K562 (cell line): ENCODE measurements around the gene KIF1A. TPM values are rescaled to one million over a fixed set of nuclear protein-coding genes. Genes with fewer than 3 reads are reported as not detected.

Experiments used
- ARID3A ChIP-seq: IDR thresholded peaks from 2 replicates; pipeline ENCODE4 v1.6.1; 2012; ENCODE audit warnings: low read depth, low read length, improper control_type of control experiment, borderline replicate concordance
- BMI1 ChIP-seq: fragments of 150-350 bp; IDR thresholded peaks from 2 replicates; pipeline ENCODE4 v1.6.1; 2014; ENCODE audit warnings: low read length
- CBX2 ChIP-seq: fragments of 200-600 bp; sonication (generic); IDR thresholded peaks from one replicate; pipeline ENCODE4 v1.6.1; 2012; ENCODE audit warnings: mild to moderate bottlenecking, low read length, inconsistent platforms; ENCODE audit not compliant: insufficient read depth, poor library complexity, severe bottlenecking
- CBX3 ChIP-seq, 2 experiments: IDR thresholded peaks; 1 replicate in 1 of 2; 2 replicates in 1 of 2; pipeline ENCODE4 v1.6.1; 2012; ENCODE audit warnings: inconsistent platforms in 2 of 2, low read length in 2 of 2, borderline replicate concordance in 1 of 2, control low read depth in 1 of 2
- CCNT2 ChIP-seq: IDR thresholded peaks from 2 replicates; pipeline ENCODE4 v1.6.1; 2011; ENCODE audit warnings: borderline replicate concordance, low read depth, mild to moderate bottlenecking, moderate library complexity, mixed read lengths, low read length; ENCODE audit not compliant: insufficient read length; ENCODE audit errors: extremely low read depth
- CTBP1 ChIP-seq: fragments of 450-650 bp; IDR thresholded peaks from 2 replicates; pipeline ENCODE4 v1.6.1; 2016; ENCODE audit warnings: borderline replicate concordance
- E2F1 ChIP-seq: sonication (generic); formaldehyde crosslinking; IDR thresholded peaks from 2 replicates; pipeline ENCODE4 v1.8.1; 2023; ENCODE audit warnings: mild to moderate bottlenecking, missing genetic modification reagents, moderate library complexity
- HMG20B ChIP-seq: fragments of 250-450 bp; sonication (Bioruptor Pico); IDR thresholded peaks from 2 replicates; pipeline ENCODE4 v1.5.0; 2021; ENCODE audit warnings: mild to moderate bottlenecking
- KDM1A ChIP-seq, 2 experiments: fragments of 450-650 bp; IDR thresholded peaks; 2 replicates each; pipeline ENCODE4 v1.6.1; 2016; ENCODE audit warnings: mild to moderate bottlenecking in 2 of 2
- MAZ ChIP-seq, 2 experiments: fragments of 450-650 bp in 1 of 2; sonication (generic) in 1 of 2; formaldehyde crosslinking; IDR thresholded peaks in 1 of 2; conservative IDR thresholded peaks in 1 of 2; 2 replicates each; pipeline versions ENCODE4 v1.4.0 to v1.5.0; 2020; ENCODE audit warnings: mild to moderate bottlenecking in 1 of 2, missing genetic modification reagents in 1 of 2
- MXI1 ChIP-seq: IDR thresholded peaks from 2 replicates; pipeline ENCODE4 v1.6.1; 2011; ENCODE audit warnings: low read depth, mild to moderate bottlenecking, improper control_type of control experiment, low read length
- NFE2L1 ChIP-seq: fragments of 450-650 bp; IDR thresholded peaks from 2 replicates; pipeline ENCODE4 v1.6.1; 2016; ENCODE audit warnings: missing genetic modification characterization, low read depth, mild to moderate bottlenecking, missing compliant biosample characterization, moderate library complexity, borderline replicate concordance
- NRF1 ChIP-seq, 2 experiments: fragments of 450-650 bp; IDR thresholded peaks in 1 of 2; conservative IDR thresholded peaks in 1 of 2; 2 replicates each; pipeline ENCODE4 v1.6.1; 2014; ENCODE audit warnings: mild to moderate bottlenecking in 2 of 2
- RBM25 ChIP-seq: fragments of 200-400 bp; formaldehyde crosslinking; IDR thresholded peaks from 2 replicates; pipeline ENCODE4 v1.6.1; 2018; ENCODE audit warnings: low read length, low read depth, moderate library complexity; ENCODE audit not compliant: severe bottlenecking
- SMAD1 ChIP-seq: fragments of 150-350 bp; IDR thresholded peaks from 2 replicates; pipeline ENCODE4 v1.6.1; 2014; ENCODE audit warnings: low read length, low read depth; ENCODE audit not compliant: partially characterized antibody
- SMAD2 ChIP-seq: fragments of 150-350 bp; IDR thresholded peaks from 2 replicates; pipeline ENCODE4 v1.6.1; 2014; ENCODE audit warnings: low read depth, mild to moderate bottlenecking, low read length
- SNIP1 ChIP-seq: fragments of 450-650 bp; IDR thresholded peaks from 2 replicates; pipeline ENCODE4 v1.7.1; 2017; ENCODE audit warnings: low read depth, mild to moderate bottlenecking
- SRF ChIP-seq, 2 experiments: fragments of 250-450, 450-650 bp in 1 of 2; sonication (Bioruptor Pico) in 1 of 2; sonication (generic) in 1 of 2; formaldehyde crosslinking; IDR thresholded peaks; 2 replicates each; pipeline versions ENCODE4 v1.5.0 to v1.5.1; 2020 to 2022; ENCODE audit warnings: mild to moderate bottlenecking in 1 of 2, missing genetic modification reagents in 1 of 2
- SRSF7 ChIP-seq: fragments of 200-400 bp; formaldehyde crosslinking; optimal IDR thresholded peaks from 2 replicates; pipeline ENCODE3; 2017; ENCODE audit warnings: mild to moderate bottlenecking, low read depth, low read length
- STAT6 ChIP-seq: sonication (generic); formaldehyde crosslinking; IDR thresholded peaks from 2 replicates; pipeline ENCODE4 v1.8.1; 2023; ENCODE audit warnings: mild to moderate bottlenecking, missing genetic modification reagents
- TFAP4 ChIP-seq: sonication (generic); formaldehyde crosslinking; IDR thresholded peaks from 2 replicates; pipeline ENCODE4 v1.8.0; 2022; ENCODE audit warnings: missing genetic modification reagents, mild to moderate bottlenecking, moderate library complexity, borderline replicate concordance
- polyA plus RNA-seq, 8 experiments: library from polyadenylated mRNA; depleted of rRNA in 4 of 8; stranded (reverse) in 5 of 8; unstranded in 3 of 8; fragments of >200 nt; fragmentation: Nextera tagmentation in 2 of 8; fragmentation: Illumina TruSeq in 1 of 8; extraction: Ambion mirVana in 2 of 8; extraction: Trizol in 1 of 8; gene quantifications; 2 replicates each; pipeline versions ENCODE4 v1.2.1 to v1.2.3, GENCODE V29; 2011 to 2014; ENCODE audit warnings: inconsistent platforms in 1 of 8, missing spikeins in 1 of 8
- total RNA-seq, 7 experiments: library from RNA; depleted of rRNA in 6 of 7; stranded (reverse); fragments of >200 nt in 6 of 7; fragmentation: Illumina TruSeq in 2 of 7; extraction: Trizol in 2 of 7; gene quantifications; 2 replicates each; pipeline versions ENCODE4 v1.2.1 to v1.2.3, GENCODE V29; 2011 to 2021; ENCODE audit warnings: low replicate concordance in 1 of 7

KIF1A gene
- total and polyA plus RNA-seq, 9 of the 15 experiments (the other 6 are each of a cell fraction or from before 2014, with no cell fraction given) = 0.07 to 1.4 (median 0.45) TPM; not detected in 2

- TF ChIP-seq RBM25 = peak; percentile 53
- TF ChIP-seq BMI1 = peak; percentile 96
- no peak for TF ChIP-seq E2F1 (CRISPR knock-in tag)
- no peak for TF ChIP-seq SNIP1
- TF ChIP-seq MXI1 = peak; percentile 93
- no peak for TF ChIP-seq STAT6 (CRISPR knock-in tag)
- no peak for TF ChIP-seq CBX2
- 0 out of 4 replicates have a peak, but pooled peaks of 1 of the 2 experiments have one; percentile 15 for TF ChIP-seq SRF (CRISPR knock-in tag; IDR thresholded peaks at IDR 0.05)
- peak; percentile 61; the same call in 1 of the 2 replicates for TF ChIP-seq TFAP4
- TF ChIP-seq CBX3 (IDR thresholded peaks at IDR 0.05; ENCODE audit: borderline replicate concordance in 1 of 2, low read length in 2 of 2) = no peak
- TF ChIP-seq SRSF7 = no peak
- no peak for TF ChIP-seq SMAD2
- no peak for TF ChIP-seq ARID3A
- TF ChIP-seq SMAD1 = no peak
- peak in 1 of 2 experiments; percentile 19; a peak in 1 of 4 replicates for TF ChIP-seq NRF1 (conservative IDR thresholded peaks at IDR 0.05 in 1 of 2, IDR thresholded peaks at IDR 0.05 in 1 of 2)
- no peak for TF ChIP-seq NFE2L1 (tag)
- no peak for TF ChIP-seq HMG20B (CRISPR knock-in tag)
- peak in 1 of 2 experiments; percentile 75; a peak in 2 of 4 replicates for TF ChIP-seq MAZ (CRISPR knock-in tag; conservative IDR thresholded peaks at IDR 0.05 in 1 of 2, IDR thresholded peaks at IDR 0.05 in 1 of 2)
- TF ChIP-seq CTBP1 = peak; percentile 86
- TF ChIP-seq CCNT2 = peak; percentile 35
- peak; percentile 57 to 63; a peak in 2 of 4 replicates for TF ChIP-seq KDM1A (IDR thresholded peaks at IDR 0.05)
Measured at GRCh38 chr2:240832205-240832727, 12.2 kb upstream of the KIF1A start (continued).
